GM19238 (cell line): ENCODE data around the gene RAPGEF6.
"Not testable (repeated sequence)": the region's sequence is repeated elsewhere in the genome, so short reads cannot be mapped to it uniquely, and the experiment has no call there.

Experiments
- DNase-seq: peaks from one replicate; pipeline ENCODE4 v3.0.0; 2011; ENCODE audit warnings: low spot score; ENCODE audit not compliant: insufficient read length

The RAPGEF6 gene

DNA sequence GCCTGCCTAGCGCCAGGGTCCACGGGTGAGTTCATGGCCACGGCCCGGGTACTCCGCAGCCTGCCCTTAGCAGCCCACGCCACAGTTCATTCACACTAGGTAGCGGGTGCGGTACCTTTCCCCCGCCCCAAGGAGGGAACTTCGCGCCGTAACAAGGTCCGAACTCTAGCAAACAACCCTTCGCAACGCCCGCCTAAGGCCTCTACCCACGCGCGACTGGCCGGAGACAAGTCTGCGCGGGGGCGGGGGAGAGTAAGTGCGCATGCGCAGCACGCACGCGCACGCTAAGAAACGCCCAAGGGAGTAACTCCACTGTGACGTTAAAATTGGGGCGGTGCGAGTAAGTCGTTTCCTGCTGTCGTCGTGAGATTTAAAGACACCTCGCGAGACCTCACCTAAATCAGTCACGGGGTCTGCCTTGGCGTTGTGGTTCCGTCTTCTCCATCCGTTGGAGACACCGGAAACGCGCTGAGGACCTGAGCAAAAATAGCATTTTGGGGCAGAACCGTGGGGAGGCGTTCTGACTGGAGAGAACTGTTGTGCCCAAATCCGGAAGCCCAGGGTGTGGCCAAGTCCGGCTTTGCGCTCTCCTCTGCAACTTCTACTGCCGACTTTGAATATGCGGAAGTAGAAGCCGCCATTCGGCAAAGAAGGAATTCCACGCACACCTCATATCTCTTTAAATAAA, at the start of gene RAPGEF6:
TSS of gene RAPGEF6 (minus strand) at position 234 of the 688 bp plus-strand sequence. CDS start at position 35, 199 bp downstream.
- DNase-seq, result peak; percentile 55

DNA sequence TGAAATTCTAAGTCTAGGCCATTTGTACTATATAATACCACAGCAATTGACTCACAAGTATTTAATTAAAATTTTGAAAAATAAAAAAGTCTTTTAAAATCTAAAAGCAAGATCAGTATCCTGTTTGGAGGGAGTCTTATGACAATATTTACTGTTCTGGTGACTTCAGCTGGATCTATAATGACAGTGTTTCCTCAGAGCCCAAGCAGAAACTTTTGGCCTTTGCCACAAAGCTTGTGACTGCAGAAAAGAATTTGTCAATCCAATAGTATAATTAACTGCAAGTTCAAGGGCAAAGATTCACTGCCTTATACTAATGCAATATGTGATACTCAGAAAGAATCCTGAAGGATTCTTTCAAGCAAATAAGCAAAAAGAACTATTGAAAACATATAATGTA, 49.6 kb upstream of the RAPGEF6 start:
- DNase-seq, result no peak

DNA sequence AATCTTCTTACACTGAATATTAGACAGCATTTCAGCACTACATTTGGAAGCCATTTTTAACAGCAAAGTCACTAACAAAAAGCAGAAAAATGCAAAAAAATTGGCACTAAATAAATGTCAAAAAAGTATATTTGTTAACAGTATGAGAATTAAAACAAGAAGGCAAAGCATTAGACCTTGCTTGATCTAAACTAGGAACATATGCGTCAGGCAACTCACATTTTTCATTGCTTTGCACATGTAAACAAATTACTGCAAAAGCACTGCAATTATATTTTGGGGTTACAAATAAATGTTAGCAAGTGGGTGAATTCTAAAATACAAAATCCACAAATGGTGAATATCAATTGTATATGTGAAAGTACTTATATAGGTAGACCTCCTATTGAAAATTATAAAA, 49.0 kb upstream of the RAPGEF6 start:
- DNase-seq, result no peak

GRCh38 chr5:131682826-131683225, 47.8 kb upstream of the RAPGEF6 start:
- no peak for DNase-seq

DNA sequence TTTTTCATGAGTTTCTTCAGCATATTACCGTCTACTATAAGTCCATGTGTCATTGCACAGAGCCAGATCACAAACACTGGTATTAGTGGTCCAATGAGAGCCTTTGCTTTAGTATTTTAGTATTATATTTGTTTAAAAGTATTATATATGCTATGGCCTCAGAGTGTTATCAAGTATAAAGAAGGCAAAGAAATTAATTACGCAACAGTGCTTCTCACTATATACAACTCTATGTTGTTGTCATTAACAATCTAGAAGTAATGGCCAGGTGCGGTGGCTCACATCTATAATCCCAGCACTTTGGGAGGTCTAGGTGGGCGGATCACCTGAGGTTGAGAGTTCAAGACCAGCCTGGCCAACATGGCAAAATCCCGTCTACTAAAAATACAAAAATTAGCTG, 47.1 kb upstream of the RAPGEF6 start:
- DNase-seq, result no peak

GRCh38 chr5:131679911-131680310, 44.9 kb upstream of the RAPGEF6 start:
- no peak for DNase-seq

- DNase-seq, result not testable (repeated sequence)
These were observed 43.2 kb upstream of the RAPGEF6 start for GRCh38 chr5:131678273-131678672.

DNA sequence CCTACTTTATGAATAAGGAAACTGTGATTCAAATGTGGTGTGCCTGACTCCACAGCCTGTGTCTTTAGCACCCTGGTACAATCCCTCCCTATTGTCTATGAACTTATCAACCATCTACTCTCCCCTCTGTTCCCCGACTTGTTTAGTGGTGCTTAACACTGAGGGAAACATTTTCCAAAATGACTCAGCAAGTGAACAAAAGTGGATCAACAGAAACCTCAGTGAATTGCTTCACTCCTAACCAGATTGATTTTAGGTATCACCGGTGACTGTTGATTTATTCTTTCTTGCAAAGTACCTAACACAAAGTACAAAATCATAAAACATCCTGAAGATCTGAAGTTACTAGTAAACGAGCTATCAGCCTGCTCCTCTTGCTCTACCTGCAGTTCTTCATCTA, 42.1 kb upstream of the RAPGEF6 start:
- no peak for DNase-seq

DNA sequence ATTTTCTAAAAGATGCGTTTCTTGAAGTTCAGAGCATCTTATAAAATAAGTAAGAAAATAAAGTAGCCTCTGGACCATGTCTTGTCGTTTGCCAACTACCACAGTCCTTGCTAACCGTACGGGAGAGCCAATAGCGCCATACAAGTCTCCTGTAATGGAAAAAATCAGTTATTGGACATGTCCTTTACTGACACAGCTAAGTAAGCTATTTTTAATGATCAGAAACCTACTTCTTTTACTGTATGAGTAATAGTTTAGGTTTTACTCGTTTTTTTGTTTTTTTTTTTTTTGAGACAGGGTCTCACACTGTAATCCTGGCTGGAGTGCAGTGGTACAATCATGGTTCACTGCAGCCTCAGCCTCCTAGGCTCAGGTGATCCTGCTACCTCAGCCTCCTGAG, 37.7 kb upstream of the RAPGEF6 start:
- DNase-seq, result no peak

DNA sequence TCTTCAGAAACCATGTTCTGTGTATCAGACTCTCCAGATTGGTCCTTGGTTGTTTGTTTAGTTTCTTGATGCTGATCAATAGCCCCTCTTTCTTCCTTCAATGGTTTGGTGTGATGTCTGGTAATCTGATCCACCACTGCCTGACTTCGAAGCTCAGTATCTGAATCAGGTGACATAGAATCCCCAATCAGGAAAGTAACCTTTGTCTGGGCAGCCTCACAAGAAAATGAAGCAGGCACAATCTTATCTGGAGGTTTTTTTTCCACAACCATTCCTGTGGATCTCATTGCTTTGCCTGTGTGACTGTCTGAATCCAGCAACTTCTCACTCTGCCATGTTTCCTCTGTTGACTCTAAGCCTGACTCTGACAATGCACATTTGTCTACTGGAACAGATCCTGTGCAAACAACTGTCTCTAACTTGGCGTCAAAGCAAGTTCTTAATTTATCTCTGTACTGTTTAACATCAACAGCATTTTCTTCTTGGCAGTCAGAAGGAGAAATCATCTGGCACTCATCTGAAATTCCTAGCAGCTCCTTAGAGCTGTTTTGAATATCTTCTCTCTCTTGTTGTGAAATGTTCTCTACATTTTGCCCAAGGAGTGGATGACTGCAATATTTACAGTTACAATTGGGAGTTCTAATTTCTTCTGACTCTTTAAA, 37.1 kb upstream of the RAPGEF6 start:
- DNase-seq, result no peak

GRCh38 chr5:131671409-131671808, 36.4 kb upstream of the RAPGEF6 start:
- DNase-seq, result no peak

DNA sequence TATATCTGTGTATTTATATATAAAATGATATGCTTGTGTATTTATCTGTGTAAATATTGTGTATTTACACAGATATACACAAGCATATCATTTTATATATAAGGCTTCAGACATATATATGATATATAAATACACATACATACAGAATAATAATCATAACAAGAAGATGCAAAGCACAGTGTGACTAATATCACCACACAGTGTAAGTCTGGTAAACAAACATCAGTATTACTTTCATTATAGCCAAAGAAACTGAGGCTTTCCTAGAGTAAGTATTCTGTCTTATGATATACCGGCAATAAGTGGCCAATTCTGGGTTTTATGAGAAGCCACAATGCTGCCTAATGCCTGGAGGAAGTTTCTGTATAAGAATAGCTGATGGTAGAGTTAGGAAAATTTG, 29.9 kb upstream of the RAPGEF6 start:
- no peak for DNase-seq

DNA sequence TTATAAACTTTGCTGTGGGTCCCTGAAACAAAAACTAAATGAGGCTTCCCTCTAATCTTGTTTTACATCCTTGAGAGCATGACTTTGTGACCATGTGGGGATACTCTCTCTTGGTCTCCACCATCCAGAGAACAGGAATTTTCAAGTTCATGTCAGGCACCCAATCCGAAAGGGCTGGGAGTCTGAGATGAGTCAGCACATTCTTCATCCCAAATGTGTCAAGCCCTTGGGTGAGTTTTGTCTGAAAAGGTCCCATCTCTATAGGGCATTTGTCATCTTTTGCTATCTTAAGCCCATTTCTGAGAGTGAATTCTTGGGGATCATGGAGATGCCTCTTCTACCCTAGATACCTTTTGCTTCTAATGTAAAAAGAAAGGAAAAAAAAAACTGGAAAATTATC, 26.9 kb upstream of the RAPGEF6 start:
- no peak for DNase-seq

GRCh38 chr5:131659841-131660240, 24.8 kb upstream of the RAPGEF6 start:
- DNase-seq, result no peak

GRCh38 chr5:131659290-131659689, 24.3 kb upstream of the RAPGEF6 start:
- no peak for DNase-seq

DNA sequence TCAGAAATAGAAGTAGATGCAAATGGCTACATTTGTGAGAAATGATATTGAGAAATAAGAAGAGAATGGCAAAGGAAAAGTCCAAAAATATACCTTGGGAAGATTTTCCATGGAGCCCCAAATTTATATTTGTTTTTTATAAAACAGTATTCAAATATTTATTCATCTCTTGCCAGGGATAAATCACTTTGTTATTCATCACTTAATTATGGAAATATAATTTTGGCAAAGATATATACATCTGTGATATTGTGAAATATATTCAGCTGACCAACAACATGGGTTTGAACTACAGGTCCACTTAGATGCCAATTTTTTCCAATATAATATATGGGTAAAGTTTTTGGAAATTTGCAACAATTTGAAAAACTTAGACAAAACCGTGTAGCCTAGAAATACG, 19.7 kb upstream of the RAPGEF6 start:
- DNase-seq, result no peak

DNA sequence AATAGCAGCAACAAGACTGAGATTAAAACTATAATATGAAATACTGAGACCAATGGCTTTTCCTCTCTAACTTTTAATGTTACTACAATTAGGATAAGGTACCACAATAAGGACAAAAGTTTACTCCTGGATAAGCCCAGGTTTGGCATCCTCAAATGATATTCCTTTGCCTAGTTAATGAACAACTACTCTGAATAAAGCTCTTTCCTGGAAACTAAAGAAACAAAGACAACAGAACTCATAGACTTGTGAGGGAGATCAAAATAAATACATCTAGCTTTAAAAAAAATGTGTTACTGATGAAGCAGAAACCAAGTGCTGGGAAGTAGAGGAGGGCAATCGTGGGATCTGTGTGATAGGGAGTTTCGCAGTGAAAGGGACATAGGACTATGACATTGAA, 19.3 kb upstream of the RAPGEF6 start:
- DNase-seq, result no peak

DNA sequence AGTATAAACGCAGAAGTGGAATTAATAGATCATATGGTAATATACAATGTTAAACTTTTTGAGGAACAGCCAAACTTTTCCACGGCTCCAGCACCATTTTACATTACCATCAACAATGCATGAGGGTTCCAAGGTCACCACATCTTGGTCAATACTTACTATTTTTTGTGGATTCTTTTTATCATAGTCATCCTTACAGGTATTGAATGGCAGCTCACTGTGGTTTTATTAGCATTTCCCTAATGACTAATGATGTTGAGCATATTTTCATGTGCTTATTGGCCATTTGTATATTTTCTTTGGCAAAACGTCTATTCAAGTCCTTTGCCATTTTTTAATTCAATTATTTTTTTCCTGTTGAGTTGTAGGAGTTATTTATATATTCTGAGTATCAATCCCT, 14.1 kb upstream of the RAPGEF6 start:
- DNase-seq, result no peak

DNA sequence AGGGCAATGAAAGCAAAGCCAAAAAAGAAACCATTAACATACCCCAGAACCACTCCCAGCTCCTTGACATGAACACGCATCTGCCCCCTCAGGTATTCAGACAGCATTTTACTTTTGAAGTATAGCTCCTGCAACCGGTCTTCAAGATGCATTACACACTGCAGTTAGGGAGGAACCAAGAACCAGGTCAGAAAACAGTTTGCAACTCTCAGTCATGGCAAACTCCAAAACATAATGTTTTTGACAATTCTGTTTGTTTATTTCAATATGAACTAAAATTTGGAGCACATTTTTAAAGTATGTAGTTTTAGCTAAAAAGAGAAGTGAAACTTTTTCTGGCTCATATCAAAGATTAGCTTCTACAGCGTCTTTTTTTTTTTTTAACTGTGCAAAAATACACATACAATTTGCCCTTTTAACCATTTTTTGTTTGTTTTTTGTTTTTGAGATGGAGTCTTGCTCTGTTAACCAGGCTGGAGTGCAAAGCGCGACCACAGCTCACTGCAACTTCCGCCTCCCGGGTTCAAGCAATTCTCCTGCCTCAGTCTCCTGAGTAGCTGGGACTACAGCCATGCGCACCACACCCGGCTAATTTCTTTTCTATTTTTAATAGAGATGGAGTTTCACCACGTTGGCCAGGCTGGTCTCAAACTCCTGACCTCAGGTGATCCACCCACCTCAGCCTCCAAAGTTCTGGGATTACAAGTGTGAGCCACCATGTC, 12.2 kb upstream of the RAPGEF6 start:
- DNase-seq, result no peak

- DNase-seq, result no peak
These were observed 9.8 kb upstream of the RAPGEF6 start for GRCh38 chr5:131644822-131645221.

DNA sequence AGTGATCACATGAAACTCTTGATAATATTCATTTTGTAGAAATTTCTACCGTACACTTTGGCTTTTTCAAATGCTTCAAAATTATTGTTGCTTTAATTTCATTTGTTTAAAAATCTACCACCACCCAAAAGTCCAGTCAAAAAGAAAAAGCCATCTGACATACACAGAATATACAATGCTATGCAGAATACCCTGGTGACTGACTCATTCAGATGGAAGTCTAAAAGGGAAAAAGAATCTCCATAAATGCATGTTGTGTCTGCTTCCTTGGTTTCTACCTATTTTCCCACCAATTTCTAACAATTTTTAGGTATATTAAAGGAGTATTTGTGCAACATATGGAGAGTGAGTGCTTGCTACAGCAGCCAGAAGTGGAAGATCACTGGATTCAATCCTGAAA, 9.3 kb upstream of the RAPGEF6 start:
- no peak for DNase-seq

GRCh38 chr5:131641494-131641893, 6.5 kb upstream of the RAPGEF6 start:
- no peak for DNase-seq
